GM12878 (cell line): ENCODE measurements around the gene HTD2. TPM values are rescaled to one million over a fixed set of nuclear protein-coding genes. Genes with fewer than 3 reads are reported as not detected.

Experiments
- ATAC-seq: fragments of 200-7000 bp; cut with Tn5 transposase; 3 replicates; pipeline ENCODE4 v1.9.1; 2020; ENCODE audit warnings: mild to moderate bottlenecking, moderate library complexity
- BruUV-seq: library from RNA; stranded (reverse); fragments of 400-500 nt; replicated peaks from 2 replicates; lab custom pipeline; 2021; lab: Mats Ljungman, UMichigan
- CTCF ChIA-PET: fragments of 300-600 bp; sonication (Branson Sonifier 250); formaldehyde crosslinking; extraction: SDS; loops from one replicate; lab custom pipeline; 2021; ENCODE audit warnings: inconsistent platforms; lab: Yijun Ruan, JAX
- POLR2A ChIA-PET: fragments of 350-600 bp; formaldehyde crosslinking; extraction: SDS; loops from one replicate; lab custom pipeline; 2021; ENCODE audit warnings: inconsistent platforms; lab: Charles Lee
- RAD21 ChIA-PET: fragments of 300-600 bp; sonication (Branson Sonifier 250); formaldehyde crosslinking; loops from one replicate; lab custom pipeline; 2023; ENCODE audit warnings: antibody characterized with exemption; ENCODE audit not compliant: unreplicated experiment; lab: Charles Lee
- SMC1A ChIA-PET: fragments of 300-600 bp; sonication (Branson Sonifier 250); formaldehyde crosslinking; loops from one replicate; lab custom pipeline; 2023; ENCODE audit not compliant: unreplicated experiment, uncharacterized antibody; lab: Charles Lee
- DNase-seq: peaks from one replicate; pipeline ENCODE4 v3.0.0-alpha.2; 2011; ENCODE audit warnings: low read depth, low spot score
- FAIRE-seq: peaks from 3 replicates; lab custom pipeline; 2011; peaks lifted over from hg19 to GRCh38; lab: Jason Lieb, UNC
- H2AFZ ChIP-seq: 2 replicates; pipeline ENCODE4 v1.6.0; 2011; ENCODE audit warnings: low read depth, low read length, control low read depth; ENCODE audit not compliant: control insufficient read depth
- H3K27ac ChIP-seq: 2 replicates; pipeline ENCODE4 v1.5.1; 2011; ENCODE audit warnings: control low read depth; ENCODE audit not compliant: control insufficient read depth, insufficient read depth
- H3K27me3 ChIP-seq, 2 experiments: replicated peaks in 1 of 2; 2 replicates each; pipeline versions ENCODE4 v1.6.0 to v1.6.1; 2011; ENCODE audit warnings: low read length in 1 of 2; ENCODE audit not compliant: control insufficient read depth in 2 of 2, insufficient read depth in 2 of 2
- H3K36me3 ChIP-seq, 2 experiments: 2 replicates each; pipeline ENCODE4 v1.5.1; 2011; ENCODE audit warnings: low read length in 1 of 2; ENCODE audit not compliant: control insufficient read depth in 2 of 2, insufficient read depth in 2 of 2
- H3K4me1 ChIP-seq: 2 replicates; pipeline ENCODE4 v1.6.1; 2011; ENCODE audit warnings: mild to moderate bottlenecking, low read length, moderate library complexity, mixed read lengths; ENCODE audit not compliant: control insufficient read depth, insufficient read depth
- H3K4me2 ChIP-seq: 2 replicates; pipeline ENCODE4 v1.6.0; 2011; ENCODE audit warnings: control low read depth; ENCODE audit not compliant: control insufficient read depth, insufficient read depth
- H3K4me3 ChIP-seq: fragments of 200-600 bp; sonication (generic); 2 replicates; pipeline ENCODE4 v1.5.1; 2016
- H3K79me2 ChIP-seq: 2 replicates; pipeline ENCODE4 v1.6.0; 2011; ENCODE audit warnings: low read length; ENCODE audit not compliant: control insufficient read depth, insufficient read depth
- H3K9ac ChIP-seq: 2 replicates; pipeline ENCODE4 v1.8.0; 2011; ENCODE audit warnings: low read length, control low read depth, mixed read lengths; ENCODE audit not compliant: control insufficient read depth, insufficient read depth
- H3K9me3 ChIP-seq: replicated peaks from 3 replicates; pipeline ENCODE4 v1.5.1; 2011; ENCODE audit warnings: mild to moderate bottlenecking, low read length; ENCODE audit not compliant: control insufficient read depth, insufficient read depth
- H4K20me1 ChIP-seq: 2 replicates; pipeline ENCODE4 v1.6.0; 2011; ENCODE audit not compliant: control insufficient read depth, insufficient read depth
- CBFB ChIP-seq: IDR thresholded peaks from 2 replicates; pipeline ENCODE4 v1.6.1; 2016; ENCODE audit warnings: antibody characterized with exemption, low read depth
- KLF5 ChIP-seq: fragments of 450-650 bp; IDR thresholded peaks from 2 replicates; pipeline ENCODE4 v1.6.1; 2014; ENCODE audit warnings: mild to moderate bottlenecking; ENCODE audit not compliant: partially characterized antibody
- WGBS: methylation state at CpG from one replicate; pipeline ENCODE4 v1.1.6; 2016; ENCODE audit warnings: low lambda C conversion rate; ENCODE audit not compliant: insufficient replicate concordance, insufficient coverage; ENCODE audit errors: missing lambda C conversion rate; 5-methylcytosine and 5-hydroxymethylcytosine counted together
- in situ Hi-C: fragments of 300-500 bp; cut with MboI; formaldehyde crosslinking; loops from 9 replicates; pipeline ENCODE4 v1.14.3; 2018; ENCODE audit warnings: mixed read lengths
- intact Hi-C: fragments of 100-400 bp; cut with micrococcal nuclease; formaldehyde crosslinking; loops from one replicate; pipeline ENCODE4 v1.14.2; 2022; ENCODE audit not compliant: unreplicated experiment
- polyA plus RNA-seq, 11 experiments: library from polyadenylated mRNA; depleted of rRNA in 4 of 11; unstranded in 6 of 11; stranded (reverse) in 5 of 11; fragments of >200 nt; fragmentation: Nextera tagmentation in 4 of 11; fragmentation: Illumina TruSeq in 1 of 11; extraction: Ambion mirVana in 4 of 11; extraction: Trizol in 1 of 11; gene quantifications; 1 replicate in 1 of 11; 2 replicates in 10 of 11; pipeline versions ENCODE4 v1.2.1 to v1.2.3, GENCODE V29; 2011 to 2016; ENCODE audit warnings: inconsistent platforms in 2 of 11, missing spikeins in 2 of 11, low read depth in 1 of 11
- total RNA-seq, 4 experiments: library from RNA; depleted of rRNA in 3 of 4; stranded (reverse); fragments of >200 nt in 3 of 4; fragmentation: Illumina TruSeq in 1 of 4; extraction: Trizol in 1 of 4; gene quantifications; 2 replicates each; pipeline versions ENCODE4 v1.2.1 to v1.2.3, GENCODE V29; 2013 to 2021
- TF ChIP-seq, protein P1 (sequence below): fragments of 450-650 bp; IDR thresholded peaks from 2 replicates; pipeline ENCODE4 v1.6.1; 2017; ENCODE audit warnings: mild to moderate bottlenecking, moderate library complexity

The HTD2 gene
- total and polyA plus RNA-seq, 10 of the 15 experiments (the other 5 are each of a cell fraction or from before 2014, with no cell fraction given): 5.9 to 24.7 (median 9.5) TPM

DNA sequence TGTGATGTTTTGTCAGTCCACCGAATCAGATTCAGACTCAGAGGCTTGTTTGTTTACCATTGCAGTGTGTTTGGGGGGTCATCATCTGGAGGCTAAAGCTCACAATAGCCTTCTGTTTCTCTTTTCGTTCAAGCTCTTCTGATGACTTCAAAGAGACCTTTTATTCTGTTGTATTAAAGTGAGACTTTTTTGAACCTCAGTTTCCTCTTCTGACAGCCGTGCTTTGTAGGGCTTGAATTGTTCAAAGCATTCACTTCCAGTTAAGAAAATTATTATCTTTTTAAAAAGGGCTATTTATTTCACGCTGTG is 27.6 kb downstream of the HTD2 start:
- ATAC-seq: no peak
- Histone ChIP-seq H3K79me2 (peaks cover 10% of the 10 kb centered on the region), H3K36me3 (no peaks in the 10 kb centered on the region), H3K4me3 (peak overlapping the region; percentile 93), H3K9me3 (no peaks in the 10 kb centered on the region), H4K20me1 (no peaks in the 10 kb centered on the region), H3K9ac (no peak overlapping the region), H3K4me1 (peaks cover 10% of the 10 kb centered on the region; the same call in 1 of the 2 replicates), H3K4me2 (peak overlapping the region; percentile 82), H3K27ac (no peak overlapping the region; the same call in 1 of the 2 replicates), H2AFZ (no peak overlapping the region), H3K27me3 (no peaks in the 10 kb centered on the region)
- CTCF ChIA-PET: interaction anchor here (0.7 to 8.9 kb wide), 23 partner anchors 9 to 326 kb away, joined by 3 to 204 read pairs (median 5); partner anchors contain the start of genes FLNB, HTD2, KCTD6 and RPP14
- in situ Hi-C loops: no loop called here
- BruUV-seq: TSS peak; percentile 71
- intact Hi-C loops: no loop called here
- WGBS: 2% methylated on average over 4 of the region's 4 CpGs
- FAIRE-seq: no peak
- DNase-seq: no peak
- TF ChIP-seq KLF5: no peak
- no peak for TF ChIP-seq CBFB
- TF ChIP-seq, protein P1, sequence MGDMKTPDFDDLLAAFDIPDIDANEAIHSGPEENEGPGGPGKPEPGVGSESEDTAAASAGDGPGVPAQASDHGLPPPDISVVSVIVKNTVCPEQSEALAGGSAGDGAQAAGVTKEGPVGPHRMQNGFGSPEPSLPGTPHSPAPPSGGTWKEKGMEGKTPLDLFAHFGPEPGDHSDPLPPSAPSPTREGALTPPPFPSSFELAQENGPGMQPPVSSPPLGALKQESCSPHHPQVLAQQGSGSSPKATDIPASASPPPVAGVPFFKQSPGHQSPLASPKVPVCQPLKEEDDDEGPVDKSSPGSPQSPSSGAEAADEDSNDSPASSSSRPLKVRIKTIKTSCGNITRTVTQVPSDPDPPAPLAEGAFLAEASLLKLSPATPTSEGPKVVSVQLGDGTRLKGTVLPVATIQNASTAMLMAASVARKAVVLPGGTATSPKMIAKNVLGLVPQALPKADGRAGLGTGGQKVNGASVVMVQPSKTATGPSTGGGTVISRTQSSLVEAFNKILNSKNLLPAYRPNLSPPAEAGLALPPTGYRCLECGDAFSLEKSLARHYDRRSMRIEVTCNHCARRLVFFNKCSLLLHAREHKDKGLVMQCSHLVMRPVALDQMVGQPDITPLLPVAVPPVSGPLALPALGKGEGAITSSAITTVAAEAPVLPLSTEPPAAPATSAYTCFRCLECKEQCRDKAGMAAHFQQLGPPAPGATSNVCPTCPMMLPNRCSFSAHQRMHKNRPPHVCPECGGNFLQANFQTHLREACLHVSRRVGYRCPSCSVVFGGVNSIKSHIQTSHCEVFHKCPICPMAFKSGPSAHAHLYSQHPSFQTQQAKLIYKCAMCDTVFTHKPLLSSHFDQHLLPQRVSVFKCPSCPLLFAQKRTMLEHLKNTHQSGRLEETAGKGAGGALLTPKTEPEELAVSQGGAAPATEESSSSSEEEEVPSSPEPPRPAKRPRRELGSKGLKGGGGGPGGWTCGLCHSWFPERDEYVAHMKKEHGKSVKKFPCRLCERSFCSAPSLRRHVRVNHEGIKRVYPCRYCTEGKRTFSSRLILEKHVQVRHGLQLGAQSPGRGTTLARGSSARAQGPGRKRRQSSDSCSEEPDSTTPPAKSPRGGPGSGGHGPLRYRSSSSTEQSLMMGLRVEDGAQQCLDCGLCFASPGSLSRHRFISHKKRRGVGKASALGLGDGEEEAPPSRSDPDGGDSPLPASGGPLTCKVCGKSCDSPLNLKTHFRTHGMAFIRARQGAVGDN: no peak
- RAD21 ChIA-PET: interaction anchor here (0.9 to 7.5 kb wide), 15 partner anchors 9 to 161 kb away, joined by 3 to 149 read pairs (median 7); partner anchors contain the start of genes HTD2, KCTD6, PDHB and RPP14
- POLR2A ChIA-PET: interaction anchor here (0.5 to 12.4 kb wide), 7 partner anchors 10 to 146 kb away, joined by 3 to 221 read pairs (median 4); partner anchors contain the start of genes HTD2 and RPP14
- SMC1A ChIA-PET: interaction anchor here (0.6 to 13.1 kb wide), 18 partner anchors 10 to 166 kb away, joined by 3 to 324 read pairs (median 5); partner anchors contain the start of genes HTD2, KCTD6 and RPP14
